Upper lobe of left lung (tissue), 4 donors: ENCODE data around the gene FGF21.

ENCODE experiments used
- CTCF ChIP-seq, 6 experiments: fragments of 450-650 bp in 4 of 6; fragments of 200-600 bp in 2 of 6; sonication (generic) in 2 of 6; IDR thresholded peaks; one replicate each; pipeline ENCODE4 v1.5.1; 2016 to 2019; ENCODE audit warnings: antibody characterized with exemption in 6 of 6
- POLR2AphosphoS5 ChIP-seq, 2 donors: sonication (generic); formaldehyde crosslinking; IDR thresholded peaks; one replicate each; pipeline ENCODE4 v1.5.1; 2017; ENCODE audit warnings: antibody characterized with exemption in 2 of 2

- TF ChIP-seq CTCF (IDR thresholded peaks at IDR 0.05) (no peak), POLR2AphosphoS5 (IDR thresholded peaks at IDR 0.05) (no peak)
Measured at GRCh38 chr19:48720251-48720612, 35.1 kb upstream of the FGF21 start.
